GM12878 (cell line): Measurements from ENCODE around the gene GDF15. TPM values are rescaled to one million over a fixed set of nuclear protein-coding genes. Genes with fewer than 3 reads are reported as not detected.
A peak's percentile ranks its signal among the peaks of the same experiment; 100 is the strongest.

Experiments used
- ATAC-seq: fragments of 200-7000 bp; cut with Tn5 transposase; 3 replicates; pipeline ENCODE4 v1.9.1; 2020; ENCODE audit warnings: mild to moderate bottlenecking, moderate library complexity
- BruUV-seq: library from RNA; stranded (reverse); fragments of 400-500 nt; replicated peaks from 2 replicates; lab custom pipeline; 2021; lab: Mats Ljungman, UMichigan
- CTCF ChIA-PET: fragments of 300-600 bp; sonication (Branson Sonifier 250); formaldehyde crosslinking; extraction: SDS; loops from one replicate; lab custom pipeline; 2021; ENCODE audit warnings: inconsistent platforms; lab: Yijun Ruan, JAX
- POLR2A ChIA-PET: fragments of 350-600 bp; formaldehyde crosslinking; extraction: SDS; loops from one replicate; lab custom pipeline; 2021; ENCODE audit warnings: inconsistent platforms; lab: Charles Lee
- RAD21 ChIA-PET: fragments of 300-600 bp; sonication (Branson Sonifier 250); formaldehyde crosslinking; loops from one replicate; lab custom pipeline; 2023; ENCODE audit warnings: antibody characterized with exemption; ENCODE audit not compliant: unreplicated experiment; lab: Charles Lee
- SMC1A ChIA-PET: fragments of 300-600 bp; sonication (Branson Sonifier 250); formaldehyde crosslinking; loops from one replicate; lab custom pipeline; 2023; ENCODE audit not compliant: unreplicated experiment, uncharacterized antibody; lab: Charles Lee
- DNase-seq: peaks from one replicate; pipeline ENCODE4 v3.0.0-alpha.2; 2011; ENCODE audit warnings: low read depth, low spot score
- FAIRE-seq: peaks from 3 replicates; lab custom pipeline; 2011; peaks lifted over from hg19 to GRCh38; lab: Jason Lieb, UNC
- H2AFZ ChIP-seq: 2 replicates; pipeline ENCODE4 v1.6.0; 2011; ENCODE audit warnings: low read depth, low read length, control low read depth; ENCODE audit not compliant: control insufficient read depth
- H3K27ac ChIP-seq: 2 replicates; pipeline ENCODE4 v1.5.1; 2011; ENCODE audit warnings: control low read depth; ENCODE audit not compliant: control insufficient read depth, insufficient read depth
- H3K27me3 ChIP-seq, 2 experiments: replicated peaks in 1 of 2; 2 replicates each; pipeline versions ENCODE4 v1.6.0 to v1.6.1; 2011; ENCODE audit warnings: low read length in 1 of 2; ENCODE audit not compliant: control insufficient read depth in 2 of 2, insufficient read depth in 2 of 2
- H3K36me3 ChIP-seq, 2 experiments: 2 replicates each; pipeline ENCODE4 v1.5.1; 2011; ENCODE audit warnings: low read length in 1 of 2; ENCODE audit not compliant: control insufficient read depth in 2 of 2, insufficient read depth in 2 of 2
- H3K4me1 ChIP-seq: 2 replicates; pipeline ENCODE4 v1.6.1; 2011; ENCODE audit warnings: mild to moderate bottlenecking, low read length, moderate library complexity, mixed read lengths; ENCODE audit not compliant: control insufficient read depth, insufficient read depth
- H3K4me2 ChIP-seq: 2 replicates; pipeline ENCODE4 v1.6.0; 2011; ENCODE audit warnings: control low read depth; ENCODE audit not compliant: control insufficient read depth, insufficient read depth
- H3K4me3 ChIP-seq: fragments of 200-600 bp; sonication (generic); 2 replicates; pipeline ENCODE4 v1.5.1; 2016
- H3K79me2 ChIP-seq: 2 replicates; pipeline ENCODE4 v1.6.0; 2011; ENCODE audit warnings: low read length; ENCODE audit not compliant: control insufficient read depth, insufficient read depth
- H3K9ac ChIP-seq: 2 replicates; pipeline ENCODE4 v1.8.0; 2011; ENCODE audit warnings: low read length, control low read depth, mixed read lengths; ENCODE audit not compliant: control insufficient read depth, insufficient read depth
- H3K9me3 ChIP-seq: replicated peaks from 3 replicates; pipeline ENCODE4 v1.5.1; 2011; ENCODE audit warnings: mild to moderate bottlenecking, low read length; ENCODE audit not compliant: control insufficient read depth, insufficient read depth
- H4K20me1 ChIP-seq: 2 replicates; pipeline ENCODE4 v1.6.0; 2011; ENCODE audit not compliant: control insufficient read depth, insufficient read depth
- EED ChIP-seq: sonication (generic); IDR thresholded peaks from 2 replicates; pipeline ENCODE4 v1.6.1; 2016; ENCODE audit warnings: antibody characterized with exemption, low read depth
- EP300 ChIP-seq, 2 experiments: fragments of 150-350 bp in 1 of 2; IDR thresholded peaks; 2 replicates each; pipeline ENCODE4 v1.6.1; 2011 to 2012; ENCODE audit warnings: low read depth in 2 of 2, low read length in 2 of 2, borderline replicate concordance in 1 of 2, improper control_type of control experiment in 1 of 2, inconsistent platforms in 1 of 2; ENCODE audit not compliant: control insufficient read depth in 1 of 2
- HDAC6 ChIP-seq: fragments of 200-600 bp; sonication (generic); IDR thresholded peaks from one replicate; pipeline ENCODE4 v1.8.0; 2017; ENCODE audit warnings: antibody characterized with exemption; ENCODE audit not compliant: unreplicated experiment
- IKZF1 ChIP-seq: fragments of 450-650 bp; conservative IDR thresholded peaks from 2 replicates; pipeline ENCODE4 v1.6.1; 2017; ENCODE audit warnings: antibody characterized with exemption, mild to moderate bottlenecking
- KAT2A ChIP-seq: conservative IDR thresholded peaks from 2 replicates; pipeline ENCODE4 v1.6.1; 2011; ENCODE audit warnings: low read depth, low read length; ENCODE audit not compliant: control insufficient read depth
- MEF2B ChIP-seq: fragments of 450-650 bp; IDR thresholded peaks from 2 replicates; pipeline ENCODE4 v1.6.1; 2018; ENCODE audit warnings: mild to moderate bottlenecking, moderate library complexity; ENCODE audit not compliant: partially characterized antibody, poor library complexity, severe bottlenecking
- MTA2 ChIP-seq: fragments of 450-650 bp; IDR thresholded peaks from 2 replicates; pipeline ENCODE4 v1.6.1; 2016; ENCODE audit warnings: low read depth, mild to moderate bottlenecking, moderate library complexity
- RUNX3 ChIP-seq: IDR thresholded peaks from 2 replicates; pipeline ENCODE4 v1.6.1; 2012; ENCODE audit warnings: low read length, inconsistent platforms
- SRF ChIP-seq, 2 experiments: IDR thresholded peaks; 2 replicates each; pipeline ENCODE4 v1.6.1; 2011; ENCODE audit warnings: low read depth in 2 of 2, low read length in 2 of 2, mild to moderate bottlenecking in 1 of 2, moderate library complexity in 1 of 2
- ZNF384 ChIP-seq: IDR thresholded peaks from 2 replicates; pipeline ENCODE4 v1.6.1; 2012; ENCODE audit warnings: low read depth, mild to moderate bottlenecking, low read length, improper control_type of control experiment, borderline replicate concordance
- WGBS: methylation state at CpG from one replicate; pipeline ENCODE4 v1.1.6; 2016; ENCODE audit warnings: low lambda C conversion rate; ENCODE audit not compliant: insufficient replicate concordance, insufficient coverage; ENCODE audit errors: missing lambda C conversion rate; 5-methylcytosine and 5-hydroxymethylcytosine counted together
- in situ Hi-C: fragments of 300-500 bp; cut with MboI; formaldehyde crosslinking; loops from 9 replicates; pipeline ENCODE4 v1.14.3; 2018; ENCODE audit warnings: mixed read lengths
- intact Hi-C: fragments of 100-400 bp; cut with micrococcal nuclease; formaldehyde crosslinking; loops from one replicate; pipeline ENCODE4 v1.14.2; 2022; ENCODE audit not compliant: unreplicated experiment
- polyA plus RNA-seq, 11 experiments: library from polyadenylated mRNA; depleted of rRNA in 4 of 11; unstranded in 6 of 11; stranded (reverse) in 5 of 11; fragments of >200 nt; fragmentation: Nextera tagmentation in 4 of 11; fragmentation: Illumina TruSeq in 1 of 11; extraction: Ambion mirVana in 4 of 11; extraction: Trizol in 1 of 11; gene quantifications; 1 replicate in 1 of 11; 2 replicates in 10 of 11; pipeline versions ENCODE4 v1.2.1 to v1.2.3, GENCODE V29; 2011 to 2016; ENCODE audit warnings: inconsistent platforms in 2 of 11, missing spikeins in 2 of 11, low read depth in 1 of 11
- total RNA-seq, 4 experiments: library from RNA; depleted of rRNA in 3 of 4; stranded (reverse); fragments of >200 nt in 3 of 4; fragmentation: Illumina TruSeq in 1 of 4; extraction: Trizol in 1 of 4; gene quantifications; 2 replicates each; pipeline versions ENCODE4 v1.2.1 to v1.2.3, GENCODE V29; 2013 to 2021
- TF ChIP-seq, protein P1 (sequence below): fragments of 450-650 bp; formaldehyde crosslinking; IDR thresholded peaks from 2 replicates; pipeline ENCODE4 v1.5.0; 2022; ENCODE audit warnings: mild to moderate bottlenecking, missing genetic modification characterization
- TF ChIP-seq, protein P2 (sequence below): fragments of 450-650 bp; formaldehyde crosslinking; IDR thresholded peaks from 2 replicates; pipeline ENCODE4 v1.4.0; 2020; ENCODE audit warnings: mild to moderate bottlenecking, moderate library complexity

GDF15 gene
- total and polyA plus RNA-seq, 10 of the 15 experiments (the other 5 are each of a cell fraction or from before 2014, with no cell fraction given): 0.11 to 3.6 (median 1.6) TPM; not detected in 1

- Histone ChIP-seq H3K4me1 (peaks cover 41% of the 10 kb centered on the region), H3K27ac (peak overlapping the region; percentile 95), H3K4me2 (peak overlapping the region; percentile 66), H3K9me3 (no peaks in the 10 kb centered on the region), H3K36me3 (no peaks in the 10 kb centered on the region; a peak in 1 of 4 replicates), H3K9ac (peak overlapping the region; percentile 77), H4K20me1 (no peaks in the 10 kb centered on the region), H3K27me3 (no peaks in the 10 kb centered on the region), H3K79me2 (no peaks in the 10 kb centered on the region), H2AFZ (peak overlapping the region; percentile 65), H3K4me3 (no peak overlapping the region)
- WGBS: 44% methylated on average over 4 of the region's 4 CpGs
- no TSS peak for BruUV-seq
- RAD21 ChIA-PET: interaction anchor here (0.8 to 2.5 kb wide), 4 partner anchors 15 to 203 kb away, joined by 3 to 7 read pairs (median 4); no protein-coding TSS in a partner anchor
- intact Hi-C loops (no loop called here), in situ Hi-C loops (no loop called here)
- no peak for DNase-seq
- no peak for ATAC-seq
- SMC1A ChIA-PET: interaction anchor here (0.7 to 1.7 kb wide), 6 partner anchors 15 to 44 kb away, joined by 3 to 5 read pairs (median 4); partner anchors contain the start of gene PGPEP1
- CTCF ChIA-PET: interaction anchor here (1.1 to 2.8 kb wide), 3 partner anchors 15 to 94 kb away, joined by 3 to 11 read pairs (median 4); no protein-coding TSS in a partner anchor
- no peak for FAIRE-seq
- POLR2A ChIA-PET: interaction anchor here (0.6 to 3.2 kb wide), 6 partner anchors 15 to 199 kb away, joined by 3 to 15 read pairs (median 4); partner anchors contain the start of gene JUND
- TF ChIP-seq KAT2A (no peak), SRF (IDR thresholded peaks at IDR 0.05; ENCODE audit: low read depth in 2 of 2, low read length in 2 of 2) (no peak), EED (peak; percentile 31; the same call in 1 of the 2 replicates), EP300 (IDR thresholded peaks at IDR 0.05; ENCODE audit: borderline replicate concordance in 1 of 2, control insufficient read depth in 1 of 2, low read depth in 2 of 2, low read length in 2 of 2) (no peak), ZNF384 (no peak), RUNX3 (no peak), HDAC6 (no peak), IKZF1 (0 out of 2 replicates have a peak, but pooled peaks have one; percentile 9), MEF2B (no peak), MTA2 (no peak)
- TF ChIP-seq, protein P1, sequence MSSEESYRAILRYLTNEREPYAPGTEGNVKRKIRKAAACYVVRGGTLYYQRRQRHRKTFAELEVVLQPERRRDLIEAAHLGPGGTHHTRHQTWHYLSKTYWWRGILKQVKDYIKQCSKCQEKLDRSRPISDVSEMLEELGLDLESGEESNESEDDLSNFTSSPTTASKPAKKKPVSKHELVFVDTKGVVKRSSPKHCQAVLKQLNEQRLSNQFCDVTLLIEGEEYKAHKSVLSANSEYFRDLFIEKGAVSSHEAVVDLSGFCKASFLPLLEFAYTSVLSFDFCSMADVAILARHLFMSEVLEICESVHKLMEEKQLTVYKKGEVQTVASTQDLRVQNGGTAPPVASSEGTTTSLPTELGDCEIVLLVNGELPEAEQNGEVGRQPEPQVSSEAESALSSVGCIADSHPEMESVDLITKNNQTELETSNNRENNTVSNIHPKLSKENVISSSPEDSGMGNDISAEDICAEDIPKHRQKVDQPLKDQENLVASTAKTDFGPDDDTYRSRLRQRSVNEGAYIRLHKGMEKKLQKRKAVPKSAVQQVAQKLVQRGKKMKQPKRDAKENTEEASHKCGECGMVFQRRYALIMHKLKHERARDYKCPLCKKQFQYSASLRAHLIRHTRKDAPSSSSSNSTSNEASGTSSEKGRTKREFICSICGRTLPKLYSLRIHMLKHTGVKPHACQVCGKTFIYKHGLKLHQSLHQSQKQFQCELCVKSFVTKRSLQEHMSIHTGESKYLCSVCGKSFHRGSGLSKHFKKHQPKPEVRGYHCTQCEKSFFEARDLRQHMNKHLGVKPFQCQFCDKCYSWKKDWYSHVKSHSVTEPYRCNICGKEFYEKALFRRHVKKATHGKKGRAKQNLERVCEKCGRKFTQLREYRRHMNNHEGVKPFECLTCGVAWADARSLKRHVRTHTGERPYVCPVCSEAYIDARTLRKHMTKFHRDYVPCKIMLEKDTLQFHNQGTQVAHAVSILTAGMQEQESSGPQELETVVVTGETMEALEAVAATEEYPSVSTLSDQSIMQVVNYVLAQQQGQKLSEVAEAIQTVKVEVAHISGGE: no peak
- TF ChIP-seq, protein P2, sequence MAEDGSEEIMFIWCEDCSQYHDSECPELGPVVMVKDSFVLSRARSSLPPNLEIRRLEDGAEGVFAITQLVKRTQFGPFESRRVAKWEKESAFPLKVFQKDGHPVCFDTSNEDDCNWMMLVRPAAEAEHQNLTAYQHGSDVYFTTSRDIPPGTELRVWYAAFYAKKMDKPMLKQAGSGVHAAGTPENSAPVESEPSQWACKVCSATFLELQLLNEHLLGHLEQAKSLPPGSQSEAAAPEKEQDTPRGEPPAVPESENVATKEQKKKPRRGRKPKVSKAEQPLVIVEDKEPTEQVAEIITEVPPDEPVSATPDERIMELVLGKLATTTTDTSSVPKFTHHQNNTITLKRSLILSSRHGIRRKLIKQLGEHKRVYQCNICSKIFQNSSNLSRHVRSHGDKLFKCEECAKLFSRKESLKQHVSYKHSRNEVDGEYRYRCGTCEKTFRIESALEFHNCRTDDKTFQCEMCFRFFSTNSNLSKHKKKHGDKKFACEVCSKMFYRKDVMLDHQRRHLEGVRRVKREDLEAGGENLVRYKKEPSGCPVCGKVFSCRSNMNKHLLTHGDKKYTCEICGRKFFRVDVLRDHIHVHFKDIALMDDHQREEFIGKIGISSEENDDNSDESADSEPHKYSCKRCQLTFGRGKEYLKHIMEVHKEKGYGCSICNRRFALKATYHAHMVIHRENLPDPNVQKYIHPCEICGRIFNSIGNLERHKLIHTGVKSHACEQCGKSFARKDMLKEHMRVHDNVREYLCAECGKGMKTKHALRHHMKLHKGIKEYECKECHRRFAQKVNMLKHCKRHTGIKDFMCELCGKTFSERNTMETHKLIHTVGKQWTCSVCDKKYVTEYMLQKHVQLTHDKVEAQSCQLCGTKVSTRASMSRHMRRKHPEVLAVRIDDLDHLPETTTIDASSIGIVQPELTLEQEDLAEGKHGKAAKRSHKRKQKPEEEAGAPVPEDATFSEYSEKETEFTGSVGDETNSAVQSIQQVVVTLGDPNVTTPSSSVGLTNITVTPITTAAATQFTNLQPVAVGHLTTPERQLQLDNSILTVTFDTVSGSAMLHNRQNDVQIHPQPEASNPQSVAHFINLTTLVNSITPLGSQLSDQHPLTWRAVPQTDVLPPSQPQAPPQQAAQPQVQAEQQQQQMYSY (CRISPR knock-in tag): no peak
These were observed 12.5 kb upstream of the GDF15 start for GRCh38 chr19:18373407-18373891.
